Stimulated activated CD8-positive, alpha-beta memory T cell treated with anti-CD3 and anti-CD28 coated beads, Interleukin-7, amount 100 ng/mL, for 4 hours (primary cell): Measurements from ENCODE around the gene C2orf92.
"Not testable (repeated sequence)": the region's sequence is repeated elsewhere in the genome, so short reads cannot be mapped to it uniquely, and the experiment has no call there.

Experiments
- DNase-seq, 2 donors: peaks; one replicate each; pipeline ENCODE4 v3.0.0-alpha.2; 2020; ENCODE audit warnings: low read depth in 2 of 2

C2orf92 gene

DNA sequence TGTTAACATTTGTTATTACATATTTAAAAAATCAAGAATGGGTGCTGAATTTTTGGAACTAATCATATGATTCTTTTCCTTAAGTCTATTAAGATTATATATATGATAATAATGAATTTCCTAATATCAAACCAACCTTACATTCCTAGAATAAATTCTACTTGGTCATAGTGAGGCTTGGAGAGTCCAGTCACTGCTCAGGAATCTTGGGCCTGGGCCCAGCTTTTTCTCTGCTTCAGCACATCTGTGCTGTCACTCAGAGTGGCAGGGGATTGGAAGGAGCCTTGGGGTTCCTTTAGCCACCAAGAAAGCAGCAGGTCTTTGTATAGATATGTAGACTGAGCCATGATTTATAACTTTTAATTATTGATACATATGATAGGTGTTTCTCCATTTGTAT, 24.0 kb downstream of the C2orf92 start:
- no peak for DNase-seq

DNA sequence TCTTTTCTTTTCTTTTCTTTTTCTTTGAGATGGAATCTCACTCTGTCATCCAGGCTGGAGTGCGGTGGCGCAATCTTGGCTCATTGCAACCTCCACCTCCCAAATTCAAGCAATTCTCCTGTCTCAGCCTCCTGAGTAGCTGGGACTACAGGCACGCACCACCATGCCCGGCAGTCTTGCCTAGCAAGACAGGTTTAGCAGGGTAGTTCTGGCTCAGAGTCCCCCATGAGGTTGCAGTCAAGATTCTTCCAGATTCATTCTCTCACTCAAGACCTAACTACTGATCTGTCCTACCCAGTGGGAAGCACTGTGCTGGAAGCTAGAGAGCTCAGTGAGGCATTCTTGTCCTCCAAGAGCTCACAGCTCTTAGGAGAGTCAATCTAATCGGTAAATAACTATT, 26.2 kb downstream of the C2orf92 start:
- no peak for DNase-seq

DNA sequence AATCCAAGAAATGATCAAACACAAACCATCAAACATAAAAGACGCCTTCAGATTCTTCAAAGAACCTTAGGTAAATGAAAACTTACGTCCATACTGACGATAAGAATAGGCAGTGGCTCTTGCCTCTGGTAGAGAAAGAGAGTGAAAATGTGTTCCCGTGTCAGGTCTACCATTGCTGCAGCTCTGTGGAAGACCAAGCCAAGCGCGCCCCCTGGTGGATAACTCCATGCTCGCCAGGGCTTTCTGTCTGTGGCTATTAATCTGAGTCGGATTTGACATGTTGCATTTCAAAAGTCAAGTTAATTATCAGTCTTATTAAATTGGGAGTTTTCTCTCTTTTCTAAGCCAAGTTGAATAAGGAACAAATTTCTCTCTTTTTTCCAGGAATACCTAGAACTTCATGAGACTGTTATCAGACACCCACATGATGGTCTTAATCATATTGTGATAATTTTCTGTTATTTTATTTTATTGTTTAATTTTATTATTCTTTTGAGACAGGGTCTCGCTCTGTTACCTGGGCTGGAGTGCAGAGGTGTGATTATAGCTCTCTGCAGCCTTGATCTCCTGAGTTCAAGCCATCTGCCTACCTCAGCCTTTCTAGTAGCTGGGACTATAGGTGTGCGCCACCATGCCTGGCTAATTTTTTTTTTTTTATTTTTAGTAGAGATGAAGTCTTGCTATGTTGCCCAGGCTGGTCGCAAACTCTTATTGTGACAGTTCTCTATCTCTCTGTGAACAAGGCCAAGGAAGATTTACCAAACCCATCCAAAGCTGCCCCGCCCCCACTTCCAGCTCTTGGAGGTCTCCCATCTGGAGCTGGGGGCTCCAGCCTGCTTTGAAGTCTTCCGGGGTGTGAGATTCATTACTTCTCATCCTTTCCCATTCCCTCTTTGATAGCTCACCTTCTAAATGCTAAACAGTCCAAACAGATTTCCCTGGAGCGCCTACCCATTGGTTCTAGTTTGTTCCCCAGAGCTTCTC, 28.0 kb downstream of the C2orf92 start:
- peak; percentile 79 to 88 for DNase-seq

DNA sequence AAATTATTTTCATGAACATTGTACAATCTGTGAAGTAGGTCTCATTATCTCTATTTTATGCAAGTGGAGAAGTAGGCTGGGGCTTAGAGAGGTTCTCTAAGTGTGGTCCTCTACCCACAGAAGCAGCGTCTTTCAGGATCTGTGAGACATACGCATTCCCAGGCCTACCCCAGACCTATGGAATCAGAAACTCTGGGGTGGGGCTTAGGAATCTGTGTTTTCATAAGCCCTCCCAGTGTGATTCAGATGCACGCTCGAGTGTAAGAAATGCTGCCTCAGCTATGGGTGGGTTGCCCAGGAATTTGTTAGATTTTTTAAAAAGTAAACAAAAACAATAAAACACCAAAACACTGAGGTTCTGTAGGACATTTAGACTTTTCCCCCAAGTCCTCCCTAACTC, 29.0 kb downstream of the C2orf92 start:
- DNase-seq: no peak

DNA sequence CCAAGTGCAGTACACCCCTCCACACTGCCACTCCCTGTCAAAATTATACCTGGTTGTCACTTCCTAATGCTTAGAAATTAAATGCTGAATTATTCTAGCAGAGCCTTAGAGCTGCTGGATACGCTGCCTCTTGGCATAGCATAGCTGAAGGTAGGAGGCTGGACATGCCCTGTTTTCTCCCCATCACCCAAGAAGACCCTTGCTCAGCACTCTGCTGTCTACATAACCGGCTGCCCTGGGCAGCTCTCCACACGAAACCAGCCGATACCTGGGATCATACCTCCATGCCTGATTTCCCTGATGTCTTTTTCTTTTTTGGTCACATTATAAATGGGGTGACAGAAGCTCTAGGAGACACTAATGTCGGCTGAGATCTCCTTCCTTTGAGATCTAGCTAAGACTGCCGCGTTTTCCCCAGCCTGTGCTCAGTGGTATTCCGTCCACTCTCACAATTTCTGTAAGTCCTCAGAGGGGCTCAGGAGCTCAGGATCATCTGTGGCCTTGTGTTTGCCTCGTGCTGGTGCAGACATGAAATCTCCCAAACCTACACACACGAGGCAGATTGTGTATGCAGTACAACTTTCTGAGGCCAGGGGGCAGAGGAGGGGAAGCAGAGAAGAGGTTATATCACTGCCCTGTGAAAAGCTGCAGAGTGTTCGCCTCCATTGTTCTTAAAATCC, 30.4 kb downstream of the C2orf92 start:
- peak; percentile 36 to 50 for DNase-seq

DNA sequence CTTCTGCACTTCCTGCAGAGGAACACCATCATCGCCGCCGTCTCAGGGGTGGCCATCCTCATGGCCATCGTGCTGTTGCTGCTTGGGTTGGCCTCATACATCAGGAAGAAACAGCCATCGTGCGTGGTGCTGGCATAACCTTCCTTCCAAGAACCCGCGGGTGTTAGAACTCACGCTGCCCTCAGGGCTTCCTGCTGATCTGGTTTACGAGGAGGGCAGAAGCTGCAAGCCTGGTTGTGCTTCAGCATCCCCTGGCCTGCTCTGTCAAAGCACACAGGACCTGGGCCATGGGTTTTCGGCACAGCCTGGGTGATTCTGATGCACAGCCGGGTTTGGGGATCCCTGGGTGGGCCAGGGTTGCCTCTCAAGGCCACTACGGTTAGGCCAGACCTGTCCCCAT, 31.7 kb downstream of the C2orf92 start:
- no peak for DNase-seq

DNA sequence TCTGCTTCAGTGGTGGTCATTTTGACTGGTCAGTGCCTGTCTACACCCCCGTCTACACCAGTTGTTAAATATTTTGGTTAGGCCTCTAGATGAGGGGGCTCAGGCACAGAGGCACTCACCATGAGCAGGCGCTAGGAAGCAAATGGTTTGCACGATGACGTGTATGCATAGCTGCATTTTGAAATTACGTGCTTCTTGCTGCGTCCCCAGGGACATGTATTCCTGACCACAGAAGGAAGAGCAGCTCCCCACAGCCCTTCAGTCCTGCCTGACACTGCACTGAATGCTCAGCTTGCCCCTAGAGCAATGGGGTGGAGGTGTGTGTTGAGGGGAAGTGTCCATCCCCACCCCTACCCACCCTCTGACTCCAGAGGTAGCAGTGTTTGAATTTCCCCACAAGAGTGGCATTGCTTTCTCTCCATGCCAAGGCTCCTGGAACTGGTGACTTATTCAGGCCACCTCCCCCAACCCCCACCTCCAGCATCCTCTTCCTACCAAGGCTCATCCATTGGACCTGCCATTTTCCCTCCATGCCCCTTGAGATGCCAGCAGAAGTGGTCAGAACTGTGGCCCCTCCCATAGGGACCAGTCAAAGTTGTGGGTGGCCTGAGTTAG, 32.4 kb downstream of the C2orf92 start:
- DNase-seq: no peak

DNA sequence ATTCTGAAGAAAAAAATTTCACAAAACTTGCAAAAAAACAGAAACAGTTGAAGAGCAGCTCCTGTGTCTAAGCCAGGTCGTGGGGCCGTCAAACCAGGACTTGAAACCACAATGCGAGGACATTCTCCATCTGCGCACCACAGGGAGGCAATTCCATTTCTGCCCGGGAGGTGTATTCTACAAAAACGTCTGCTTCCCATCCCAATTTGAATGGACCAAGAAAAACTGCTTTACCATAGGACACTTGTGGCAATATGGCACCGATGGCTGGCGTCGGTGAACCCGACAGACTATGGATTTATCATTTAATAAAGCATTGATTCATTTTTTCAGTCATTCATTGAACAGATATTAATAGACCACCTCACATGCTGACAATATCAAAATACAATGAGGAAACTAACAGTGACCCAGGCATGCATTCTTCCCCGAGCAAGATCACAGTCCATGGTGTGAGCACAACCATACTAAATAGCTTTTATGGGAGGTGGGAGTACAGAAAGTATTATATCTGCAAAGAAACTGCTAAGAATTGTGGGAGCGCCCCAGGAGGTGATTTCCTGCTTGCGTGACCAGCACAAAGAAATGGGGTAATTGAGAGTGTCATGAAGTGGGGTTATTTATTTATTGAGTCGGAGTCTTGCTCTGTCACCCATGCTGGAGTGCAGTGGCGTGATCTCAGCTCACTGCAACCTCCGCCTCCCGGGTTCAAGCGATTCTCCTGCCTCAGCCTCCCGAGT, 33.4 kb downstream of the C2orf92 start:
- no peak for DNase-seq

DNA sequence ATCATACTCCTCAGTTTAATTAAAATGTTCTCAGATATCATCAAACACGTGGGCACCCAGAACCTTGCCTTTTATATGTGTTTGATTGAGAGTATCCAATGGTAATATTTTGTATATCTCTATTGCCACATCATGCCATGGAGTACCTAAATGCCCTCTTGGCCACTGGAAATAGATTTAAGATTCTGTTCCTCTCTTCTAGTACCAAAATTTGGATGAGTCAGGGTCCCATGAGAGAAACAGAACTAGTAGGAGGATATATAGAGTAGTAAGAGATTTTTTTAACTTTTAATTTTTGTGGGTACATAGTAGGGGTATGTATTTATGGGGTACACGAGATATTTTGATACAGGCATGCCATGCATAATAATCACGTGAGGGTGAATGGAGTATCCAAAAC, 34.2 kb downstream of the C2orf92 start:
- no peak for DNase-seq

DNA sequence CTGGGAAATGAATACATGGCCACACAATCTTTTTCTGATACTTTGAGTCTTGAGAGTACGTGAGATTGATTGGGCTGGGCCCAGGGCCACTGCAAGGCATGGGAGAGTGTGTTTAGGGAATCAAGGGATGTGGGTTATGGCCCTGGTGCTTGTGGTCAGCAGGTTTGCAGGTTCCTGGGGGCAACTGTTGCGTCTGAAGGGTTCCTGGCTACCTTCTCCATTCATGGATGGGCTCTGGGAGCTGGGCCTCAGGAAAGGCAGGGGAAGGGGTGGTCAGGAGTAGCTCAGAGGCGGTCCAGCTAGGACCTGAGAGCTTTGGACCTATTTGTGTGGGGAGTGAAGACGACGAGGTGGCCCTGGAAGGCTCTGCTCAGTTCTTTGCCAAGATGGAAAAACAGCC, 35.5 kb downstream of the C2orf92 start:
- DNase-seq: no peak

DNA sequence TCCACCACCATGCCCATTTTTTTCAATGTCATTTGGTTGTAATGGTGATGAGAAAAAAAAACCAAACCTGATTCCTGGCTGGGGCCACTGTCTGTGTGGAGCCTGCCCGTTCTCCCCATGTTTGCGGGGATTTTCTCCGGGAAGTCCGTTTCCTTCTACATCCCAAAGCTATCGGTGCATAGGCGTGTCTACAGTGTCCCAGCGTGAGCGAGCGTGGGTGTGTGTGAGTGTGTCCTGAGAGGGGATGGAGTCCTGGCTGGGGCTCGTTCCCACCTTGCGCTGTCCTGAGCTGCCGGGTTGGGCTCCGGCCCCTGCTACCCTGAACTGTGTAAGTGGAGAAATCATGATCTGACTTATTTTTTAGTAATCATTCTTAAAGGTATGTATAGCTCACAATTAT, 36.6 kb downstream of the C2orf92 start:
- no peak for DNase-seq

DNA sequence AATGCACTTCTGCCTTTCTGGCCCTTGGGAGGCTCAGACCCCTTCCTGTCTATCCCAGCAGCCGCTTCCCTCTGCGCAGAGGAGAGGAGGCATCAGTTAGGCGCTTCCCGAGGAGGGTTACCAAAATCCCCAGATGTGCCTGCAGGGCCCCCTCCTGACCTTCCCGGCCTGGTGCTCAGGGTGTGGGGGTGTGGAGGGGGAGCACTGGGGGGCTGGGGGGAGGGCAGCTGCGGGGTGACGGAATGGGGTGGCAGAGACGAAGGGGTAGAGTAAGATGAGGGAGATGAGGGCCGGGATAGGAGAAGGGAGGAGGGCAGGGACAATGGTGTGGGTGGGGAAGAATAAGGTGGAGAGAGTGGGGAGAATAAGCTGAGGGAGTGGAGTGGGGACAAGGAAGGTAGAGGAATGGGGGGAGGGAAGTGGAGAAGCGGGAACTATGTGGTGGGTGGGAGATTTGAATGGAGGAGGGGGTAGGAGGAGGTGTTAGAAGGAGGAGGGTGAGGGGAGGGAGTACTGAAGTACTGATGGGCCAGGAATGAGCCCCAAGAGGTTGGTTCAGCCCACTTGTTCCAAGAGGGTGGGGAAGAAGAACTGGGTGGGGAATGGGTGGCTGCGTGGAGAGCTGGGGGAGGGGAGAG, 37.3 kb downstream of the C2orf92 start:
- no peak for DNase-seq

DNA sequence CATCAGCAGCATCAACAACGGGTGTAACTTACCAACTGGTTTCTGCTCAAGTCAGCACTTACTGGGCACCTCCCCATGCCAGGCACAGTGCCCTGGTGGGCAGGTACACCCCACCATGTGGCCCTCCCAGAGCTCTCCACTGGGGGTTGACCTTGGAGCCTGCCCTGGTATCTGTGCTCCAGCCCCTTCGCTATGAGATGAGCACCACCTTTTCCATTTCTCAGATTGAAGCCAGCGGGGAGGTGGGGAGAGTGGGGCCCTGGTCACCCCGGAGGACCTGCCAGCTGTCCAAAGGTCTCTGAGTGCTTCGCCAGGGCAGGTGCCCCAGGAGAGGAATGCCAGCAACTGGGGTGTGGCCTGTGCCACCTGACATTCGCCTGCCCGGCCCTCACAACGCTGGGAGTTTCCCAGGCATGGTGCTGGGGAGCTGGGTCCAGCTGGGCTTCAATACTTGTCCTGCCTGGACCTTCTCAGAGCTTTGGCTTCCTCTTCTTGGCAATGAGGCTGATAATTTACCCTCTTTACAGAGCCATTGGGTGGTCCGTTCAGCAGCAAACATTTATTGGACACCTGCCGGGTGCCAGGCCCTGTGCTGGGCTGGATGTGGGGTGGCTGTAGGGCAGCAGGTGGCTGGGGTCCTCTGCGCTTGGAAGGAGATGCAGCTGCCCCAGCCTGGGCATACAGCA, 38.0 kb downstream of the C2orf92 start:
- DNase-seq: no peak

DNA sequence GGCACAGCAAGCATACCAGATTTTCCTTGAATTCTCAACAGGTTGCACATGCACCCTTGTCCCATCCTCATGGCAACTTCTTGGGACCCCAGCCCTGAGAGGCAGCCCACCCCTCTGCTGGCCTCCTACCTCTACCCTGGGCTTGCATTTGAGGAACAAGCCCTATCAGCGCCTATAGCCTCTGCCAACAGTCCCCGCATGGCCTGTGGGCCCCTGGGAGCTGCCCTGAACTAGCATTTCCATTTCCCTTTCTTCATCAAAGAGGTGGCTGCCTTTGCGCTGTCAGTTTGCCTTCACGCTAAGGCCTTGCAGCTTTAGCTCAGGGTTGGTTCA, 38.5 kb downstream of the C2orf92 start:
- no peak for DNase-seq

DNA sequence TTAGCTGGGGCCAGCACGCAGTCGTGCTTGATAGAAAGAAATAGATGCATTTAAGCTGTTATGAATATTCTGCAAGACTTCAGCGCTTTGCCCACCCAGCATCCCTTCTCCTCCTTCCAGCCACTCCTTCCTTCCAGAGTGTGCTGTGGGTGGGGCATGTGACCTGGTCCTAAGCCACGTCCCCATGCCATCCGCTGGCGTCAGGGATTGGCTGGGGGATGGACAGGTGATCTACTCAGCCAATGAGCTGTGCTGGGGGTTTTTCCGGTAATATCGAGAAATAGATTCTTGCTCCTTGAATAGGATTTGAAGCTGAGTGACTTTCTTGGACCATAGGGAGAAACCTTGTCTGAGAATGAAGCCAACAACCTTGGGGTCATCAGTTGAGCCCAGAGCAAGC, 39.1 kb downstream of the C2orf92 start:
- no peak for DNase-seq

DNA sequence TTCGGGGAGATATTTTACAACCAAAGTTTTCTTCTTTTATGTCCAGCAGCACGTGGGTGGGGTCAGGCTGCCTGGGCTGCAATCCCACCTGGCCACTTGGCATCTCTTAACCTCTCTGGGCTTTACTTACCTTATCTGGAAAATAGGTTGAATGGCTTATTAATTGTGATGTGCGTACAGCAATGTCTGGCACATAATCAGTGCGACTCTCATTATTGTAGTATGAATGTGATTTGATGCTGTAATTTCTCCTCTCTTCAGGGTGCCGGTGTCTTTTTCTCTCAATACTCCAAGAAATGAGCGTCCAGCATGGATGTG, 41.8 kb downstream of the C2orf92 start:
- no peak for DNase-seq

DNA sequence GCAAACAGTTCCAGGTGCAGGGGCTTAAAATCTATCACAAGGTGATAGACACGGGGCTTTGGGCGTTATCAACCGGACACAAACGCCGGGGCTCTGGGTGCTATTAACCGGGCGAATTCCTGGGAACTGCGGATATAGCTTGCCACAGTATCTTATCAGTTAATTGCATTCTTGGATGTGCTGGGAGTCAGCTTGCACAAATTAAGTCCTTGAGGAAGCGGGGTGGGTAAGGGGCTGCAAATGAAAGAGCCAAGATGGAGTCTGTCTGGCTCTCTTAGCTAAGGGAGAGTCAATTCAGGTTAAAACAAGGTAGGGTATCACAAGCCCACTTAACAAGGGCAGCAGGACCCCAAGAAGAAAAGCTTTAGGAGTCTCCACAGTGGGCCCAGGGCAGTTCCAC, 42.7 kb downstream of the C2orf92 start:
- DNase-seq: not testable (repeated sequence)

DNA sequence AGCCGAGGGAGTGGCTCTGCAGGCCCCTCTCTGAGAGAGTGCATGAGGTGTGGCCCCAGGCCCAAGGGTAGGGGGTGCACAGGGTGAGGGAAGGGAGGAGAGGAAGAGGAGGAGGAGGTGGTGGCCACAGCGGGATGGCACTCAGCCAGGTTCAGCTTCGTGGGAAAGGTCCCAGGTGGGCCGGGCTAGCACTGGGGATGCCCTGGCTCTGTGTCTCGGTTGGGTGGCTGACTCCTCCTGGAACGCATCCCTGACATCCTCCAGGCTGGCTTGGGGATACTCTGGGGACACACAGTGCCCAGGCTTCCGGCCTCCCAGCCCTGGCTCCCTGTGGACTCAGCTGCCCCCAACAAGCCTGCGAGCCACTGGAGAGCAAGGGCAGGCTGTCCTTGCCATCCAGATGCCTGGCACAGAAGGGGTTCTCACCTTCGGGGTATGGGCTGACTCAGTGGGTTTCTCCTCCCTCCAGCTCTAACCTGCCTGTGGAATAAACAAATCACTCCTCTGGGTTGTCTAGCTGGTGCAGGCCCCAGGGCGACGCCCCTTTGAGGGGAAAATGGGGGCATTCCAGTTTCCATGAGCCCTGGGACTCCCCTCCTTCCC, 43.3 kb downstream of the C2orf92 start:
- peak; percentile 61 to 63 for DNase-seq

DNA sequence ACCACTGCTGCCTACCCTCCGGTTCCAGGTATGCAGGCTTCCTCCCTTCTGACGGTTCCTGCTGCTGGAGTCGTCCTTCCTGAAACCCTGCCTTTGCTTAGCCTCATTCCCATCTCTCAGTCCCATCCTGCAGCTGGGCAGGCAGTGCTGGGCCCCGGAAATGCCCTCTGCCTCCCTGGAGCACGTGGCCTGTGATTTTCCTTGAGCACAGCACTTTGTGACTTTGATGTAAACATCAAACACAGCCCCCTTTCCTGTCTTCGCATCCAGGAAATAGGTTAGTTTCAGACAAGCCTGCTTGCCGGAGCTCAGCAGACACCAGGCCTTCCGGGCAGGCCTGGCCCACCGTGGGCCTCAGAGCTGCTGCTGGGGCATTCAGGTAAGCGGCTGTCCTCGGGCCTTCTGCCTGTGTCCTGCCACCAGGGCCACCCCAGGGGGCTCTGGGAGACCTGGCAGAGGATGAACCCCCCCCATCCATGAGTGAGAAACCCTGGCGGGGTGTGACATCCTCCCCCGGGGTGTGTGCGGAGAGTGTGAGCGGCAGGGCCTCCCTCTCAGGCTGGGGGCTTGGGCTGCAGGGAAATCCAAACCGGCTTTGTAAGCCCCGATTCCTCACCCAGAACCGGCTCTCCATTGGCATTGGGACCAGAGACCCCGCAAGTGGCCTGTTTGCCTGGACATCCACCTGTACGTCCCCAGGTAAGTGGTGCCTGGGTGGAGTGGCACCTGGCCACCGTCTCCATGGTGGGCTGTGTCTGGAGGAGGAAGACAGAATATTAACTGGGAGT, 44.0 kb downstream of the C2orf92 start, which contains the start of gene ZAP70:
Gene ZAP70, plus strand, starts transcription at position 281 of the 788 bp plus-strand sequence. CDS start 10,461 bp downstream, outside the sequence.
- DNase-seq: peak; percentile 53 to 55
